ENCODE results near the gene ARHGAP15.

Gene ARHGAP15

DNA sequence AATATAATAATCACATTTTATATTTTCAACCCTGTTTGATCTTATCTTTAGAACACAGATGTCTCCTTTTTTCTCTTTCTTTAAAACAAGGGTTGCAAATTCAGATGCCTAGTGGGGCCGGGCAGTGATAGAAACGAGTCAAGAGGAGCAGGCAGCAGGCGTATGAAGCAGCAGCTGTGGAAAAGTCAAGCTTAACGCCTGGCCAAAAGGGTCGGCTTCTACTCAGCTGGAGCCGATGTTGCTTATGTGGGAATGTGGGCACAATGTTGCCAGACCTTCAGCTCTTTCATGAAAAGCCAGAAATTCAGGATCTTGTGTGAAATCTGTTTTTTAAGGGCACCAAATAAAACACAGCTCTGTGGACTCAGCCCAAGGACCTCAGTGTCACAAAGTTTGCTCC, 642.7 kb downstream of the ARHGAP15 start:
- DNase-seq = no peak
- no peaks in the 10 kb centered on the region for H3K27me3 ChIP-seq
- no peak overlapping the region for H3K4me3 ChIP-seq (ENCODE audit: low read depth, low read length)
- H3K36me3 ChIP-seq = no peaks in the 10 kb centered on the region
- H3K9me3 ChIP-seq = no peaks in the 10 kb centered on the region
- TF ChIP-seq, protein P1, sequence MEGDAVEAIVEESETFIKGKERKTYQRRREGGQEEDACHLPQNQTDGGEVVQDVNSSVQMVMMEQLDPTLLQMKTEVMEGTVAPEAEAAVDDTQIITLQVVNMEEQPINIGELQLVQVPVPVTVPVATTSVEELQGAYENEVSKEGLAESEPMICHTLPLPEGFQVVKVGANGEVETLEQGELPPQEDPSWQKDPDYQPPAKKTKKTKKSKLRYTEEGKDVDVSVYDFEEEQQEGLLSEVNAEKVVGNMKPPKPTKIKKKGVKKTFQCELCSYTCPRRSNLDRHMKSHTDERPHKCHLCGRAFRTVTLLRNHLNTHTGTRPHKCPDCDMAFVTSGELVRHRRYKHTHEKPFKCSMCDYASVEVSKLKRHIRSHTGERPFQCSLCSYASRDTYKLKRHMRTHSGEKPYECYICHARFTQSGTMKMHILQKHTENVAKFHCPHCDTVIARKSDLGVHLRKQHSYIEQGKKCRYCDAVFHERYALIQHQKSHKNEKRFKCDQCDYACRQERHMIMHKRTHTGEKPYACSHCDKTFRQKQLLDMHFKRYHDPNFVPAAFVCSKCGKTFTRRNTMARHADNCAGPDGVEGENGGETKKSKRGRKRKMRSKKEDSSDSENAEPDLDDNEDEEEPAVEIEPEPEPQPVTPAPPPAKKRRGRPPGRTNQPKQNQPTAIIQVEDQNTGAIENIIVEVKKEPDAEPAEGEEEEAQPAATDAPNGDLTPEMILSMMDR (IDR thresholded peaks at IDR 0.05; ENCODE audit: low read depth, low read length) = no peak
- H3K4me1 ChIP-seq = no peaks in the 10 kb centered on the region

DNA sequence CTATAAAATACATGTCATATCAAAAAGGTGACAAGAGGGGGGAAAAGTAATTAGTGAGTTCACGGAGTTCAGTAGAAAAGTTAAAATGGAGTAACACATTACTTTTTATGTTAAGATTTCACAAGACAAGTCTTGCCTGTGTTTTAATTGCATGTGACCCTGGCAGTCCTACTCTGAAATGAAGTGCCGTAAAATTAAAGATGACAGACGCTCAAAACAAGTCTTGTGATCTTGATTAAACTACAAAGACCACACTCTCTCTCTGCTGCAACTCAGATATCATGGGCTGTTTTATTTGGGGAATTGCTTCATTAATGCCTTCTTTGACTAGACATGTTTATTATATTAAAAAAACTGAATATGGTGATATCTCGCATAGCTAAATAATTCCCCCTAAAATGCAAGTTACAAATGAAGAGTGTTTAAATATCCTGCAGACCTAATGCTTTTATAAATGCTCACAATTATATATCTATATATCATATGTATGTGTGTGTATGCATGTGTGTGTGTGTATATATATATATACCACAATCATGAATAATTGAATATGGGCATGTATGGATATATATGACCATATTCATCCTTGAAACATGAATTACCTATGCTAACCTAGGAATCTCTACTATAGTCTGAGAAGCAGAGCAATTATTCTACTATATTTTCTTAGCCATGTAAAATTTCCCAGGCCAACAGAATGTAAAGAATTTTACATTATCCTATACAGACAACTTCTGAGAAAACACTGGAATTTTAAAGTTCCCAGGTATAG, 647.5 kb downstream of the ARHGAP15 start:
- TF ChIP-seq, protein P1 (IDR thresholded peaks at IDR 0.05; ENCODE audit: low read depth, low read length) = no peak
- H3K4me3 ChIP-seq (ENCODE audit: low read depth, low read length) = no peak overlapping the region
- H3K4me1 ChIP-seq = no peaks in the 10 kb centered on the region
- no peaks in the 10 kb centered on the region for H3K36me3 ChIP-seq
- H3K27me3 ChIP-seq = no peaks in the 10 kb centered on the region
- DNase-seq = no peak
- H3K9me3 ChIP-seq = no peaks in the 10 kb centered on the region

DNA sequence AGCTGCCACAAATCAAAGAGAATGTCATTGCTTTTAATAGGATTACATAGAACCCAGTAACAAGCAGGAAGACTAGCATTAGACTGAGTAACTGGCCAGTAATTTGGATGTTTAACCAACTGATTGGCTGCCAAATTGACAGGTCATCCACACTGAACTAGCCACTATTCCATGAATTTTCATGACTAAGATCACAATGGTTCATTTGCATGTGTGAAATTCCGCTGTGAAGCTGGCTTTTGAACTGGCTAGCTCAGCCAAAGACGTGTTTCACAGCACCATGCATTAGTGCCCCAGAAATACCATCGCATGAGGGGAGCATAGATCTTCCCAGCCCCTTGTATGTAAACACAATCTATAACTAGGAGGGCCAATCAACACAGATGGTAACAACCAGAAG, 649.8 kb downstream of the ARHGAP15 start:
- TF ChIP-seq, protein P1 (IDR thresholded peaks at IDR 0.05; ENCODE audit: low read depth, low read length) = no peak
- no peaks in the 10 kb centered on the region for H3K4me1 ChIP-seq
- H3K4me3 ChIP-seq (ENCODE audit: low read depth, low read length) = no peak overlapping the region
- no peaks in the 10 kb centered on the region for H3K27me3 ChIP-seq
- no peak for DNase-seq
- H3K9me3 ChIP-seq = no peaks in the 10 kb centered on the region
- H3K36me3 ChIP-seq = no peaks in the 10 kb centered on the region

DNA sequence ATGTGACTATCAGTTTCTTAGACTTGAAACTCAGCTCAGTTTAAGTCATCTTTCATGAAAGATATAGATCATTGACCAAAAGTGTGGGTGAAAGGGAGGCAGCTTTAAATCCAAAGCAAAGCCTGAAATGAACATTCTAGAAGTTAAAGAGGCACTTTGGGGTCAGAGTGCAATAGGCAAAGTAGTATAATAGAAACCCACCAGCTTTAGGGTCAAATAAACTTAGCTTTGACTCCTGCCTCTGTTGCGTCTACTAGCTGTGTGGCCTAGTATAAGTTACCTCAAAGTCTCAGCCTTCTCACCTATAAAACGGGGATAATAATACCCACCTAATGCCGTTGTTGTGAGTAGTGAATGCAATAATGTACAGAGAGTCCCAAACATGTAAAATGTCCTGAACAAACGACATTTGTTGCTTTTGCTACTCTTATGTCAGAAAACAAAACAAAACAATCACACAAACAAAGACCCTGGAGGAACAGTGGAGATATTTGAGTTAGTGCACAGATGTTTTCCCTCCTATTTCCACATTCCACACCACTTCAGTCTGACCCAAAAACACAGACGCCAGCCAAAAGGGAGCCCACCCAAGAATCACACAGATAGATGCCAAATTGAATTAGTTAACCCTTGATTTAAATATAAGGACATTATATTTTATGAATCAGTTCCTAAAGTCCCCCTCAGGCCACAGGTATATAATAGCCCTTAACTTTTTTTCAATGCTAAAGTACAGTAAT, 657.0 kb downstream of the ARHGAP15 start:
- H3K4me1 ChIP-seq = no peaks in the 10 kb centered on the region
- H3K4me3 ChIP-seq (ENCODE audit: low read depth, low read length) = no peak overlapping the region
- H3K36me3 ChIP-seq = no peaks in the 10 kb centered on the region
- TF ChIP-seq, protein P1 (IDR thresholded peaks at IDR 0.05; ENCODE audit: low read depth, low read length) = no peak
- H3K27me3 ChIP-seq = no peaks in the 10 kb centered on the region
- no peaks in the 10 kb centered on the region for H3K9me3 ChIP-seq
- DNase-seq = no peak

DNA sequence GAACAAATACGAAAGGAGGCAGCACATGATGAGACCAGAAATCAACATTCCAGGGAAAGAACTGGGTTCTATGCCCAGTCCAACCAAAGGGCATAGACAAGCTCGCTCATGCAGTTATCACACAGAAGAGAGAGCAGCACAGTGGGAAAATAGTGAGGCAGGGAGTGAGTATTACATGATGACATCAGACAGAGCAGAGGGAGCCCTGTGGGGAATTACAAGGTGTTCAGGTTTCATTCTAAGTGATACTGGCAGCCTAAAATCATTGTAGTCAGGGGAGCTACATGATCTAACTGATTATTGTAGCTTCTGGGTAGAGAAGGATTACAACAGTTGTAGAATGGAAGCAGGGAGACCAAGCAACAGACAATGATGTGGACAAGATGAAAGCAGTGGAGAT, 658.5 kb downstream of the ARHGAP15 start:
- no peaks in the 10 kb centered on the region for H3K9me3 ChIP-seq
- H3K4me3 ChIP-seq (ENCODE audit: low read depth, low read length) = no peak overlapping the region
- no peaks in the 10 kb centered on the region for H3K4me1 ChIP-seq
- H3K27me3 ChIP-seq = no peaks in the 10 kb centered on the region
- DNase-seq = no peak
- TF ChIP-seq, protein P1 (IDR thresholded peaks at IDR 0.05; ENCODE audit: low read depth, low read length) = no peak
- no peaks in the 10 kb centered on the region for H3K36me3 ChIP-seq

DNA sequence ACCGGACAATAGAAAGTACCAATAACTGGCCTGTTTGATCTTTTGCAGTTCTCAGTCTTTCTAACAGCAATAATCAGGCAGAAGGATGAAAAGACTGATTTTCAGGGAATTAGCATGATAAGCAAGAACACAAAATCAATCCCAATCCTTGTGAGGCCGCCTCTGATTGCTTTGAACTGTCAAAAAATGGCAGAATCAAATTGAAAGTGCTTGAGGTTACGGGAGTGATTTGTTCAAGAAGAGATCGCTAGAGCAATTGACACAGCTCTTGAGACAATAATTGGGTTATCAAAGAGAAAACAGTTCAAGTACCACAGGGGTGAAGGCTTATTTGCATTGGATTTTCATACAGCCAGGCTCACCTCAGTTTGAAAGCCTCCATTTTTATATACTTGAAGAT, 663.4 kb downstream of the ARHGAP15 start:
- TF ChIP-seq, protein P1 (IDR thresholded peaks at IDR 0.05; ENCODE audit: low read depth, low read length) = no peak
- DNase-seq = no peak
- Histone ChIP-seq H3K4me1 (no peaks in the 10 kb centered on the region), H3K27me3 (no peaks in the 10 kb centered on the region), H3K36me3 (no peaks in the 10 kb centered on the region), H3K9me3 (no peaks in the 10 kb centered on the region), H3K4me3 (ENCODE audit: low read depth, low read length) (no peak overlapping the region)
